GM21717 (cell line): ENCODE results near the gene CDH5.
"Not testable (repeated sequence)": the region's sequence is repeated elsewhere in the genome, so short reads cannot be mapped to it uniquely, and the experiment has no call there.

Experiments
- ATAC-seq: cut with Tn5 transposase; IDR thresholded peaks from one replicate; pipeline ENCODE4 v1.9.1; 2021; ENCODE audit warnings: mild to moderate bottlenecking, moderate library complexity; ENCODE audit not compliant: unreplicated experiment

CDH5 gene

GRCh38 chr16:66435896-66436295 lies 69.4 kb downstream of the CDH5 start:
- no peak for ATAC-seq

- ATAC-seq: no peak
Observed at GRCh38 chr16:66437391-66437945, 71.0 kb downstream of the CDH5 start.

- no peak for ATAC-seq
Observed at GRCh38 chr16:66438536-66438935, 72.0 kb downstream of the CDH5 start.

GRCh38 chr16:66439051-66439730 lies 72.7 kb downstream of the CDH5 start:
- no peak for ATAC-seq

- ATAC-seq: no peak
Observed at GRCh38 chr16:66440271-66440802, 73.8 kb downstream of the CDH5 start.

GRCh38 chr16:66440970-66441369 lies 74.5 kb downstream of the CDH5 start:
- no peak for ATAC-seq

GRCh38 chr16:66441586-66442375 lies 75.3 kb downstream of the CDH5 start:
- no peak for ATAC-seq

- ATAC-seq: no peak
Observed at GRCh38 chr16:66442502-66443268, 76.2 kb downstream of the CDH5 start.

GRCh38 chr16:66443269-66443652 lies 76.8 kb downstream of the CDH5 start:
- no peak for ATAC-seq

- no peak for ATAC-seq
Observed at GRCh38 chr16:66444049-66444481, 77.6 kb downstream of the CDH5 start.

GRCh38 chr16:66446737-66447136 lies 80.2 kb downstream of the CDH5 start:
- ATAC-seq: no peak

GRCh38 chr16:66447491-66447890 lies 81.0 kb downstream of the CDH5 start:
- no peak for ATAC-seq

- ATAC-seq: no peak
Observed at GRCh38 chr16:66451548-66451947, 85.1 kb downstream of the CDH5 start.

GRCh38 chr16:66453230-66453629 lies 86.7 kb downstream of the CDH5 start:
- not testable (repeated sequence) for ATAC-seq
